Left ventricle myocardium inferior (tissue), 1 donor: ENCODE measurements around the gene SEBOX. TPM values are rescaled to one million over a fixed set of nuclear protein-coding genes. Genes with fewer than 3 reads are reported as not detected.

Source experiments
- DNase-seq: peaks from one replicate; pipeline ENCODE4 v3.0.0-alpha.2; 2020
- H3K27ac ChIP-seq: fragments of 200-600 bp; replicated peaks from 2 replicates; pipeline ENCODE4 v1.8.0; 2021
- H3K27me3 ChIP-seq: fragments of 200-600 bp; 2 replicates; pipeline ENCODE4 v1.8.0; 2021; ENCODE audit warnings: low read depth
- H3K36me3 ChIP-seq: fragments of 200-600 bp; 2 replicates; pipeline ENCODE4 v1.8.0; 2021
- H3K4me1 ChIP-seq: fragments of 200-600 bp; 2 replicates; pipeline ENCODE4 v1.8.0; 2021
- H3K4me3 ChIP-seq: fragments of 200-600 bp; 2 replicates; pipeline ENCODE4 v1.8.0; 2021; ENCODE audit warnings: mild to moderate bottlenecking, moderate library complexity
- H3K9me3 ChIP-seq: fragments of 200-600 bp; replicated peaks from 2 replicates; pipeline ENCODE4 v1.8.0; 2021
- CTCF ChIP-seq: fragments of 200-600 bp; IDR thresholded peaks from 2 replicates; pipeline ENCODE4 v1.8.0; 2021; ENCODE audit warnings: antibody characterized with exemption, mild to moderate bottlenecking, borderline replicate concordance
- intact Hi-C: fragments of 100-400 bp; cut with micrococcal nuclease; formaldehyde crosslinking; loops from one replicate; pipeline ENCODE4 v1.11.0; 2022
- total RNA-seq: library from RNA; stranded (reverse); fragmentation: NEBNext Ultra II Directional; extraction: Animal tissue kit (Norgen Biotek cat#: 25700); gene quantifications from one replicate; pipeline ENCODE4 v1.2.1, GENCODE V29; 2021
- donor health status: DM: no; HTN: yes; CAD: no; lungs with severe emphysema.

Gene SEBOX
- total RNA-seq, 1 donor from 2014 or later = not detected

GRCh38 chr17:28384281-28385036 lies 19.5 kb upstream of the SEBOX start:
- H3K27ac ChIP-seq = no peak overlapping the region
- peak; percentile 49 for DNase-seq

GRCh38 chr17:28381141-28381825 lies 16.3 kb upstream of the SEBOX start:
- H3K36me3 ChIP-seq = no peaks in the 10 kb centered on the region
- peak; percentile 16 for TF ChIP-seq CTCF
- no peaks in the 10 kb centered on the region for H3K9me3 ChIP-seq
- intact Hi-C loops = no loop called here
- H3K27ac ChIP-seq = no peak overlapping the region
- H3K27me3 ChIP-seq = no peaks in the 10 kb centered on the region
- DNase-seq = no peak
- H3K4me3 ChIP-seq = peak overlapping the region; percentile 52
- peaks cover 26% of the 10 kb centered on the region for H3K4me1 ChIP-seq

More at GRCh38 chr17:28384281-28385036, 19.5 kb upstream of the SEBOX start:
- Histone ChIP-seq H3K36me3 (peaks cover 22% of the 10 kb centered on the region), H3K4me3 (peak overlapping the region; percentile 67), H3K27me3 (no peaks in the 10 kb centered on the region), H3K9me3 (no peaks in the 10 kb centered on the region), H3K4me1 (peaks cover 26% of the 10 kb centered on the region)
- no peak for TF ChIP-seq CTCF
- intact Hi-C loops = no loop called here

- Histone ChIP-seq H3K4me1 (peaks cover 20% of the 10 kb centered on the region), H3K9me3 (no peaks in the 10 kb centered on the region), H3K27ac (no peak overlapping the region), H3K4me3 (no peak overlapping the region), H3K27me3 (no peaks in the 10 kb centered on the region), H3K36me3 (no peaks in the 10 kb centered on the region)
- no peak for DNase-seq
- intact Hi-C loops = no loop called here
- no peak for TF ChIP-seq CTCF
Observed at GRCh38 chr17:28379814-28380801, 15.1 kb upstream of the SEBOX start.

- Histone ChIP-seq H3K36me3 (no peaks in the 10 kb centered on the region), H3K9me3 (no peaks in the 10 kb centered on the region), H3K4me3 (peak overlapping the region; percentile 76), H3K4me1 (peaks cover 37% of the 10 kb centered on the region), H3K27ac (no peak overlapping the region), H3K27me3 (no peaks in the 10 kb centered on the region)
- intact Hi-C loops = no loop called here
- TF ChIP-seq CTCF = no peak
- no peak for DNase-seq
Observed at GRCh38 chr17:28372945-28373274, 7.9 kb upstream of the SEBOX start.
